NCI-H2081 treated with DMSO at 0.1 percent for 48 hours (cell line): ENCODE data around the gene KLF2.

Source experiments
- DNase-seq: peaks from one replicate; lab custom pipeline; 2025; lab: John Stamatoyannopoulos, UW

Gene KLF2

GRCh38 chr19:16308081-16308480 lies 16.5 kb upstream of the KLF2 start:
- no peak for DNase-seq

DNA sequence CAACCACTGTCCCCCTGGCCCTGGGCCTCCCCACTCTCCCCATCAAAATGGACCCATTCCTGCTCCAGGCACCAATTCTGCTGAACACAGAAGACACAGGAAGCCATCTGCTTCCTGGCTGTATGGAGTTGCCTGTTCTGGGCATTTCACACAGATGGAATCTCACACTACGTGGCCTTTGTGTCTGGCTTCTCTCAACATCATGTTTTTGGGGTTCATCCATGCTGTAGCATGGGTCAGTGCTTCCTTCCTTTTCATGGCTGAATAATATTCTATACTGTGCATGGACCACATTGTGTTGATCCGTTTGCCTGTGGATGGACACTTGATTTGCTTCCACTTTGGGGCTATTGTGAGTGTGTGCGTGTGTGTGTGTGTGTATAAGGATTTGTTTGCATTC lies 15.0 kb upstream of the KLF2 start:
- DNase-seq = no peak

GRCh38 chr19:16315825-16316505 lies 8.7 kb upstream of the KLF2 start:
- no peak for DNase-seq

DNA sequence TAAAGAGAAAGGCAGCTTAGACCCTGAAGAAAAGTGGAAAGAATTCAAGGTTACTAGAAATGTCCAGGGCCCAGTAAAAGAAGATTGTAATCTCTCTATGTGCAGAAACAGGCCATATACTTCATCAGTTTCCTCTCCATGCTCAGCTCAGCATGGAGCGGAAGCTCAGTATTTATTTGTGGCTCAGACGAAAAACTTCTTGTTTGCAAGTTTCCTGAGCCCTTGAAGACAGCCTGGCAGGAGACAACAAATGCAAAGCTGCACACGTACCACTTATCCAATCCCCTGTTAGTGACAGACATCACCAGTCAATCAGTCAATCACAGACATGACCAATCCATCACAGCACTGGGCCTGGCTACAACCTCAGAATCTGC lies 8.1 kb upstream of the KLF2 start:
- no peak for DNase-seq

DNA sequence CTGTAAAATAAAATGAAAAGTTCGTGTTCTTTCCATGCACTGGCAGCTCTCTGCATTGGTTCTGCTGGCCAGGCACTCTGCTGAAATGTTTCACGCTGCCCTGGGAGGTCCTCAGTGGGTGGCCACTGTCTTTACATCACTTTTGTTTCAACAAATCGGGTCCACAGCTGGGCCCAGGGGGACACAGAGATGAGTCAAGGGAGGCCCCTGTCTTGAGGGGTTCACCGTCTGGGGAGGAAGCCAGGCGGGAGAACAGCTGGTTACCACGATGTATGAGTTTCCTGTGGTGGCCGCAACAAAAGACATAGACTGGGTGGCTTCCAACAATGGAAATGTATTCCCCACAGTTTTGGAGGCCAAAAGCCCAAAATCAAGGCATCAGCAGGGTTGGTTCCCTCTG lies 5.1 kb upstream of the KLF2 start:
- no peak for DNase-seq

- DNase-seq = no peak
These were observed 3.6 kb upstream of the KLF2 start for GRCh38 chr19:16320987-16321386.

DNA sequence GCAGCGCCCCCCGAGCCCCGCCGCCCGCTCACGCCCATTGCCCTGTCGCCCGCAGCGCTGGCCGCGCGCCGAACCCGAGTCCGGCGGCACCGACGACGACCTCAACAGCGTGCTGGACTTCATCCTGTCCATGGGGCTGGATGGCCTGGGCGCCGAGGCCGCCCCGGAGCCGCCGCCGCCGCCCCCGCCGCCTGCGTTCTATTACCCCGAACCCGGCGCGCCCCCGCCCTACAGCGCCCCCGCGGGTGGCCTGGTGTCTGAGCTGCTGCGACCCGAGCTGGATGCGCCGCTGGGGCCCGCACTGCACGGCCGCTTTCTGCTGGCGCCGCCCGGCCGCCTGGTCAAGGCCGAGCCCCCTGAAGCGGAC lies 518 bp downstream of the KLF2 start:
- DNase-seq = no peak

DNA sequence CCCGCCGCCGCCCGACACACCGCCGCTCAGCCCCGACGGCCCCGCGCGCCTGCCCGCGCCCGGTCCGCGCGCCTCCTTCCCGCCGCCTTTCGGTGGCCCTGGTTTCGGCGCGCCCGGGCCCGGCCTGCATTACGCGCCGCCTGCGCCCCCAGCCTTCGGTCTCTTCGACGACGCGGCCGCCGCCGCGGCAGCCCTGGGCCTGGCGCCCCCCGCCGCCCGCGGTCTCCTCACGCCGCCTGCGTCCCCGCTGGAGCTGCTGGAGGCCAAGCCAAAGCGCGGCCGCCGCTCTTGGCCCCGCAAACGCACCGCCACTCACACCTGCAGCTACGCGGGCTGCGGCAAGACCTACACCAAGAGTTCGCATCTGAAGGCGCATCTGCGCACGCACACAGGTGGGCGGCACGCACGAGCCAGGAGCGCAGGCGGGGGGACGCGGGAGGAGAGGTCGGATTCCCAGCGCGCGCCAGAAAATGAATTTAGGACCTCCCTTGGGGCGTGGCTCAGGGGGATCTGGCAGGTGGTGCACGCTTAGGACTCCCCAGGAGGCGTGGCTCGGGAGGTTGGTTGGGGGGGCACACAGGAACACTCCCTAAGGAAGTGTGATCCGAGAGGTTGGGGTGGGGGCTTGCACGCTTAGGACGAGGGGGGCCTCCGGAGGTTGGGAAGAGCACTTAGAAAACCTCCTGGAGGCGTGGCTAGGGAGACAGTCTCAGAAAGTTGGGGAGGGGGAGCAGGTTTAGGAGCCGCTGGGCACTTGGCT lies 1.2 kb downstream of the KLF2 start:
- DNase-seq = no peak

- DNase-seq = no peak
These were observed 2.0 kb downstream of the KLF2 start for GRCh38 chr19:16326401-16327168.

DNA sequence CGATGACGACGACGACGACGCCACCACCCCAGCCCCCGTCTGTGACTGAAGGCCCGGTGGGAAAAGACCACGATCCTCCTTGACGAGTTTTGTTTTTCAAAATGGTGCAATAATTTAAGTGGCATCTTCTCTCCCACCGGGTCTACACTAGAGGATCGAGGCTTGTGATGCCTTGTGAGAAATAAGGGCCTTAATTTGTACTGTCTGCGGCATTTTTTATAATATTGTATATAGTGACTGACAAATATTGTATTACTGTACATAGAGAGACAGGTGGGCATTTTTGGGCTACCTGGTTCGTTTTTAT lies 2.5 kb downstream of the KLF2 start:
- DNase-seq = no peak

DNA sequence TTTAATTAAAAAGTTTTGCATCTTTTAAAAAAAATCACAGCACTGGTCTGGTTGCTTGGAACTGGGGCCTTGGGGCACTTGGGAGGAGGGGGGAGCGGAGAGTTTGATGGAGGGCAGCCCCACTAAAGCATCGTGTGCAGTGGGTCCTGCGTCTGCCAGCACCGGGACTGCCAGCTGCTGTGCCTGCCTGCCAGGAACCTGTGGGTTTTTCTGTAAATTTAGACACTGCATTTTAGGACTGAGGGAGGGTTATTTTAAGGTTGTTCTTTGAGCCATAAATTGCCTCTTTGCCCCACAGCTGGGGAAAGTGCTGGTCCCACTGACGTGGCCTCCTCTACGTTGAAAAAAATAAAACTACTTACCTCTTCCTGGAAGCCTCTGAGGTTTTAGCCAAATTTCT lies 2.9 kb downstream of the KLF2 start:
- no peak for DNase-seq

DNA sequence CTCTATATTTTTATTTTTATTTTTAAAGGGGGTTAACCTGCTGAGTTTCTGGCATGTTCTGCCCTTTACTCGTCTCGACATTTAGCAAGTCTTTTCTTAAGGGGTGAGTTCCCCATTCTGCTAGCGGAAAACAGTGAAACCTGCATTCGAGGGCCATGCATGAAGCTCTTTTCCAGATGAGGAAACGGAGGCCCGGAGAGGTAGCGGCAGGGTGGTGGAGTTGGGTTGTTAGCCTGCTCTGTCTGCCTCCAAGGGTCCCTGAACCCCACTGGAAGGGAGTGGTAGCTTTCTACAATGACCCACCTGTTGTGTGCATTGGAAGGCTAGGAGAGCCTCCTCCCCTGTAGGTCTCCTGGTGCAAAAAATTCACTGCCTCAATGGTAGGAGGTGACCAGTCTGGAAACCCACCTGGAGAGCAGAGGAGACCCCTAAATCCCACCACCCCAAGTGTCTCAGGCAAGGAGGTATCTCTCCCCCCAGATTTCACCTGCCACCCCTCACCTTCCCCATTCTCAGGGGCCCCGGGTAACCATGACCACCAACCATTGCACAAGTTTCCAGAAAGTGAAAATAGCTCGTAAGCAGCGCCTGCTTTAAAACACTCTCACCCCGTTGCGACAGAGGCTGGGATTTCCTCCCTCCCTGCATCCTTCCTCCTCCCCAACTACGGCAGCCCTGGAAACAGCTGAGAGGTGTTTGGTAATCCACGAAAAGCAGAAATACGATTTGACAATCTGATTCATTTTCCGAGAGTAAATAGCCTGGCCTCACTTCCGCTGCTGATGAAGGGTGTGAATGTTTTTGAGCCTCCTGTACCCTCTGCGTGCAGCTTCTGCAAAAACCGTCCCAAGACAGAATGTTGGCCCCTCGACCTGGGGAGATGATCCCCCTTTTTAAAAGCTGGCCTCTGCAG lies 3.5 kb downstream of the KLF2 start:
- DNase-seq = no peak

GRCh38 chr19:16328824-16329482 lies 4.3 kb downstream of the KLF2 start:
- no peak for DNase-seq

- DNase-seq = no peak
These were observed 5.8 kb downstream of the KLF2 start for GRCh38 chr19:16330368-16330801.

- no peak for DNase-seq
These were observed 6.4 kb downstream of the KLF2 start for GRCh38 chr19:16330806-16331690.

- DNase-seq = no peak
These were observed 8.5 kb downstream of the KLF2 start for GRCh38 chr19:16333001-16333586.

GRCh38 chr19:16334411-16334810 lies 9.8 kb downstream of the KLF2 start:
- no peak for DNase-seq

GRCh38 chr19:16335226-16335625 lies 10.6 kb downstream of the KLF2 start:
- DNase-seq = no peak

DNA sequence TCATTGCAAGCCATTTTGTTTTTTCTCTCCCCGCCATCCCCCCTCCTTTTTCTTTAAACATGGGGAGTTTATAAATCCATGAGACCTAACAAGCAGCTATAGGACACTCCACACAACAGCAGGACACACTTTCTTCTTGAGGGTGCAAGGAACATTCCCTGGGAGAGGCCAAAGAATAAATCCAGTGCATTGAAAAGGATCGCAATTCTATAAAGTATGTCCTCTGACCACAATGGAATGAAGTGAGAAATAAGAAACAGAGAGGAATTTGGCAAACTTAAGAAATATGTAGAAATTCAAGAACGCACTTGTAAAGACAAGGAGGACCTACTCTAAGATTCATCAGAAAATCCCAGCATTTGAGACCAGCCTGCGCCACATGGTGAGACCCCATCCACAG lies 11.9 kb downstream of the KLF2 start:
- DNase-seq = no peak

GRCh38 chr19:16337809-16338469 lies 13.3 kb downstream of the KLF2 start:
- DNase-seq = no peak
